GM12878 (cell line): Measurements from ENCODE around the gene AGBL3. TPM values are rescaled to one million over a fixed set of nuclear protein-coding genes. Genes with fewer than 3 reads are reported as not detected.

Experiments
- ATAC-seq: fragments of 200-7000 bp; cut with Tn5 transposase; 3 replicates; pipeline ENCODE4 v1.9.1; 2020; ENCODE audit warnings: mild to moderate bottlenecking, moderate library complexity
- BruUV-seq: library from RNA; stranded (reverse); fragments of 400-500 nt; replicated peaks from 2 replicates; lab custom pipeline; 2021; lab: Mats Ljungman, UMichigan
- CTCF ChIA-PET: fragments of 300-600 bp; sonication (Branson Sonifier 250); formaldehyde crosslinking; extraction: SDS; loops from one replicate; lab custom pipeline; 2021; ENCODE audit warnings: inconsistent platforms; lab: Yijun Ruan, JAX
- POLR2A ChIA-PET: fragments of 350-600 bp; formaldehyde crosslinking; extraction: SDS; loops from one replicate; lab custom pipeline; 2021; ENCODE audit warnings: inconsistent platforms; lab: Charles Lee
- RAD21 ChIA-PET: fragments of 300-600 bp; sonication (Branson Sonifier 250); formaldehyde crosslinking; loops from one replicate; lab custom pipeline; 2023; ENCODE audit warnings: antibody characterized with exemption; ENCODE audit not compliant: unreplicated experiment; lab: Charles Lee
- SMC1A ChIA-PET: fragments of 300-600 bp; sonication (Branson Sonifier 250); formaldehyde crosslinking; loops from one replicate; lab custom pipeline; 2023; ENCODE audit not compliant: unreplicated experiment, uncharacterized antibody; lab: Charles Lee
- DNase-seq: peaks from one replicate; pipeline ENCODE4 v3.0.0-alpha.2; 2011; ENCODE audit warnings: low read depth, low spot score
- FAIRE-seq: peaks from 3 replicates; lab custom pipeline; 2011; peaks lifted over from hg19 to GRCh38; lab: Jason Lieb, UNC
- H2AFZ ChIP-seq: 2 replicates; pipeline ENCODE4 v1.6.0; 2011; ENCODE audit warnings: low read depth, low read length, control low read depth; ENCODE audit not compliant: control insufficient read depth
- H3K27ac ChIP-seq: 2 replicates; pipeline ENCODE4 v1.5.1; 2011; ENCODE audit warnings: control low read depth; ENCODE audit not compliant: control insufficient read depth, insufficient read depth
- H3K27me3 ChIP-seq, 2 experiments: replicated peaks in 1 of 2; 2 replicates each; pipeline versions ENCODE4 v1.6.0 to v1.6.1; 2011; ENCODE audit warnings: low read length in 1 of 2; ENCODE audit not compliant: control insufficient read depth in 2 of 2, insufficient read depth in 2 of 2
- H3K36me3 ChIP-seq, 2 experiments: 2 replicates each; pipeline ENCODE4 v1.5.1; 2011; ENCODE audit warnings: low read length in 1 of 2; ENCODE audit not compliant: control insufficient read depth in 2 of 2, insufficient read depth in 2 of 2
- H3K4me1 ChIP-seq: 2 replicates; pipeline ENCODE4 v1.6.1; 2011; ENCODE audit warnings: mild to moderate bottlenecking, low read length, moderate library complexity, mixed read lengths; ENCODE audit not compliant: control insufficient read depth, insufficient read depth
- H3K4me2 ChIP-seq: 2 replicates; pipeline ENCODE4 v1.6.0; 2011; ENCODE audit warnings: control low read depth; ENCODE audit not compliant: control insufficient read depth, insufficient read depth
- H3K4me3 ChIP-seq: fragments of 200-600 bp; sonication (generic); 2 replicates; pipeline ENCODE4 v1.5.1; 2016
- H3K79me2 ChIP-seq: 2 replicates; pipeline ENCODE4 v1.6.0; 2011; ENCODE audit warnings: low read length; ENCODE audit not compliant: control insufficient read depth, insufficient read depth
- H3K9ac ChIP-seq: 2 replicates; pipeline ENCODE4 v1.8.0; 2011; ENCODE audit warnings: low read length, control low read depth, mixed read lengths; ENCODE audit not compliant: control insufficient read depth, insufficient read depth
- H3K9me3 ChIP-seq: replicated peaks from 3 replicates; pipeline ENCODE4 v1.5.1; 2011; ENCODE audit warnings: mild to moderate bottlenecking, low read length; ENCODE audit not compliant: control insufficient read depth, insufficient read depth
- H4K20me1 ChIP-seq: 2 replicates; pipeline ENCODE4 v1.6.0; 2011; ENCODE audit not compliant: control insufficient read depth, insufficient read depth
- ATF3 ChIP-seq: IDR thresholded peaks from 2 replicates; pipeline ENCODE4 v1.6.1; 2011; ENCODE audit warnings: low read depth, mild to moderate bottlenecking, low read length, moderate library complexity, borderline replicate concordance; ENCODE audit errors: extremely low read depth
- CBFB ChIP-seq: IDR thresholded peaks from 2 replicates; pipeline ENCODE4 v1.6.1; 2016; ENCODE audit warnings: antibody characterized with exemption, low read depth
- CEBPZ ChIP-seq: fragments of 150-350 bp; IDR thresholded peaks from 2 replicates; pipeline ENCODE4 v1.6.1; 2016; ENCODE audit warnings: low read depth, low read length
- CHD1 ChIP-seq: IDR thresholded peaks from 2 replicates; pipeline ENCODE4 v1.6.1; 2012; ENCODE audit warnings: low read depth, low read length, improper control_type of control experiment
- ETV6 ChIP-seq, 2 experiments: fragments of 450-650 bp in 1 of 2; IDR thresholded peaks in 1 of 2; conservative IDR thresholded peaks in 1 of 2; 2 replicates each; pipeline ENCODE4 v1.6.1; 2014; ENCODE audit warnings: antibody characterized with exemption in 1 of 2, borderline replicate concordance in 1 of 2, low read depth in 1 of 2, mild to moderate bottlenecking in 1 of 2, moderate library complexity in 1 of 2
- KAT2A ChIP-seq: conservative IDR thresholded peaks from 2 replicates; pipeline ENCODE4 v1.6.1; 2011; ENCODE audit warnings: low read depth, low read length; ENCODE audit not compliant: control insufficient read depth
- NFYB ChIP-seq: IDR thresholded peaks from 2 replicates; pipeline ENCODE4 v1.6.1; 2011; ENCODE audit warnings: low read depth, mild to moderate bottlenecking, low read length, improper control_type of control experiment, moderate library complexity; ENCODE audit not compliant: insufficient read depth
- RAD51 ChIP-seq: fragments of 450-650 bp; IDR thresholded peaks from 2 replicates; pipeline ENCODE4 v1.6.1; 2016; ENCODE audit warnings: moderate library complexity, mild to moderate bottlenecking, inconsistent platforms
- RB1 ChIP-seq: fragments of 450-650 bp; formaldehyde crosslinking; IDR thresholded peaks from 2 replicates; pipeline ENCODE4 v1.6.1; 2017; ENCODE audit warnings: mild to moderate bottlenecking, borderline replicate concordance
- RBBP5 ChIP-seq: fragments of 200-600 bp; sonication (generic); conservative IDR thresholded peaks from 2 replicates; pipeline ENCODE4 v1.6.1; 2016
- TBL1XR1 ChIP-seq: IDR thresholded peaks from 2 replicates; pipeline ENCODE4 v1.6.1; 2012; ENCODE audit warnings: low read depth, low read length, improper control_type of control experiment
- WGBS: methylation state at CpG from one replicate; pipeline ENCODE4 v1.1.6; 2016; ENCODE audit warnings: low lambda C conversion rate; ENCODE audit not compliant: insufficient replicate concordance, insufficient coverage; ENCODE audit errors: missing lambda C conversion rate; 5-methylcytosine and 5-hydroxymethylcytosine counted together
- in situ Hi-C: fragments of 300-500 bp; cut with MboI; formaldehyde crosslinking; loops from 9 replicates; pipeline ENCODE4 v1.14.3; 2018; ENCODE audit warnings: mixed read lengths
- intact Hi-C: fragments of 100-400 bp; cut with micrococcal nuclease; formaldehyde crosslinking; loops from one replicate; pipeline ENCODE4 v1.14.2; 2022; ENCODE audit not compliant: unreplicated experiment
- polyA plus RNA-seq, 11 experiments: library from polyadenylated mRNA; depleted of rRNA in 4 of 11; unstranded in 6 of 11; stranded (reverse) in 5 of 11; fragments of >200 nt; fragmentation: Nextera tagmentation in 4 of 11; fragmentation: Illumina TruSeq in 1 of 11; extraction: Ambion mirVana in 4 of 11; extraction: Trizol in 1 of 11; gene quantifications; 1 replicate in 1 of 11; 2 replicates in 10 of 11; pipeline versions ENCODE4 v1.2.1 to v1.2.3, GENCODE V29; 2011 to 2016; ENCODE audit warnings: inconsistent platforms in 2 of 11, missing spikeins in 2 of 11, low read depth in 1 of 11
- total RNA-seq, 4 experiments: library from RNA; depleted of rRNA in 3 of 4; stranded (reverse); fragments of >200 nt in 3 of 4; fragmentation: Illumina TruSeq in 1 of 4; extraction: Trizol in 1 of 4; gene quantifications; 2 replicates each; pipeline versions ENCODE4 v1.2.1 to v1.2.3, GENCODE V29; 2013 to 2021

Gene AGBL3
- total and polyA plus RNA-seq, 10 of the 15 experiments (the other 5 are each of a cell fraction or from before 2014, with no cell fraction given) = 0.82 to 12.4 (median 3.7) TPM

GRCh38 chr7:135074531-135074930 is 88.2 kb downstream of the AGBL3 start:
- no peaks in the 10 kb centered on the region; the same call in 2 of the 3 replicates for H3K9me3 ChIP-seq
- intact Hi-C loops = no loop called here
- H3K9ac ChIP-seq = no peak overlapping the region
- FAIRE-seq = no peak
- no peaks in the 10 kb centered on the region for H3K79me2 ChIP-seq
- H2AFZ ChIP-seq = no peak overlapping the region
- no peak overlapping the region for H3K27ac ChIP-seq
- ChIA-PET POLR2A (no interaction called here), SMC1A (no interaction called here), RAD21 (no interaction called here), CTCF (no interaction called here)
- H3K36me3 ChIP-seq = no peaks in the 10 kb centered on the region
- TF ChIP-seq CHD1 (no peak), RBBP5 (no peak), NFYB (no peak), CEBPZ (no peak), CBFB (no peak), KAT2A (no peak), RAD51 (no peak), ATF3 (no peak), RB1 (no peak), TBL1XR1 (no peak), ETV6 (conservative IDR thresholded peaks at IDR 0.05 in 1 of 2, IDR thresholded peaks at IDR 0.05 in 1 of 2; ENCODE audit: borderline replicate concordance in 1 of 2, low read depth in 1 of 2) (no peak)
- DNase-seq = no peak
- H4K20me1 ChIP-seq = no peaks in the 10 kb centered on the region
- H3K4me1 ChIP-seq = no peaks in the 10 kb centered on the region
- BruUV-seq = no TSS peak
- no peak overlapping the region for H3K4me2 ChIP-seq
- no peak overlapping the region for H3K4me3 ChIP-seq
- in situ Hi-C loops = no loop called here
- 41% methylated on average over 1 of the region's 1 CpG for WGBS
- no peaks in the 10 kb centered on the region for H3K27me3 ChIP-seq
- ATAC-seq = no peak
